NCI-H524 treated with DMSO at 0.1 percent for 48 hours (cell line): Measurements from ENCODE around the gene GTF2F2.

ENCODE experiments used
- DNase-seq: peaks from one replicate; lab custom pipeline; 2025; lab: John Stamatoyannopoulos, UW

Gene GTF2F2

GRCh38 chr13:45122941-45123340 is 2.6 kb downstream of the GTF2F2 start:
- DNase-seq = no peak

GRCh38 chr13:45132369-45133064 is 12.2 kb downstream of the GTF2F2 start:
- no peak for DNase-seq

DNA sequence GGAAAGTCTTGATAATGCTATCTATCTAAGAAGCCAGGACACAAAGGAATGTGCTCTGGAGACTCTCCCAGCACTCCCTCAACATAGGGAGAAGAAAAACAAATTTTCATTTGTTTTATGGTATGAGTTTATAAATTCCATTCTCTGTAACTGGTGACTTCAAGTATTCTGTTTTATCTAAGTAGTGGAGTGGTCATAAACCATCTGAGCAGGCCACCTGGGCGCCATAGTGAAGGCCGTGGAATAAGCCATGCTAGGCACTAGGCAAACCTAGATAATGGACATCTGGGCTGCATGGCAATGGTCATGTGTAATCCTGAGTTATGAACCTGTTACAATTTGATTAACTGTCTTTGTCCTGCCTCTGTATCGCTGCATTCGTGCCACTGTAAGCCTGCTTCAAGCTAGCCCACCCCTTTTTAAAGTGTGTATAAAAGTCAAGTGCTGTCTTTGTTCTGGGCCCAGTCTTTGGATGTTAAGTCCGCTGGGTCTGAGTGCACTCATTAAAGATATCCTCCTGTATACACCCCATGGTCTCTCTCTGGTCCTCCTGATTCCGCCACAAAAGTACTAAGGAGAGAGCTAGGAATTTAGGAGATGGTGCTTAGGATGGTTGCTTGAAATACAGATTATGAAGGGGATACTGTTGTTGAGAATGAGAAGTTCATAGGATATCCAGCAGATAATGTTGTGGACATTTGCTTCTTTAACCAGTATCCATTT is 13.2 kb downstream of the GTF2F2 start:
- no peak for DNase-seq

GRCh38 chr13:45136741-45137504 is 16.6 kb downstream of the GTF2F2 start:
- no peak for DNase-seq

GRCh38 chr13:45137526-45137925 is 17.2 kb downstream of the GTF2F2 start:
- DNase-seq = no peak

DNA sequence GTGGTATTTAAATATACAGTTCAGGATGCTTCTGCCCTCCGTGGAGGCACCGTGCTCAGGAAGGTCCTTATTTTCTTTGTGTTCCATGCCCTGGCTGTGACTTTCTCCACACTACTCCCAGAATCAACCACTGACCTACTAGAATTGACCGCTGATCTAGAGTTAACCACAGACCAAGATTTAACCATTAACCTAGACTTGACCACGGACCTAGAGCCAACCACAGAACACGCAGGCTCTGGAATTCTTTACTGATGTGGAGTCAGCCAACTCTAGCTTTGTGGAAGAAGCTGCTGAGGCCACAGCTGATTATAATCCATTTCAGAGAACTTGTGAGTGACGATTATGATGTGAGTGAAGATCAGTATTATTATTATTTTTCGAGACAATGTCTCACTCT is 18.0 kb downstream of the GTF2F2 start:
- DNase-seq = no peak

GRCh38 chr13:45141369-45141768 is 21.1 kb downstream of the GTF2F2 start:
- DNase-seq = no peak

- no peak for DNase-seq
These were observed 22.4 kb downstream of the GTF2F2 start for GRCh38 chr13:45142440-45143345.

- DNase-seq = no peak
These were observed 23.0 kb downstream of the GTF2F2 start for GRCh38 chr13:45143346-45143751.

DNA sequence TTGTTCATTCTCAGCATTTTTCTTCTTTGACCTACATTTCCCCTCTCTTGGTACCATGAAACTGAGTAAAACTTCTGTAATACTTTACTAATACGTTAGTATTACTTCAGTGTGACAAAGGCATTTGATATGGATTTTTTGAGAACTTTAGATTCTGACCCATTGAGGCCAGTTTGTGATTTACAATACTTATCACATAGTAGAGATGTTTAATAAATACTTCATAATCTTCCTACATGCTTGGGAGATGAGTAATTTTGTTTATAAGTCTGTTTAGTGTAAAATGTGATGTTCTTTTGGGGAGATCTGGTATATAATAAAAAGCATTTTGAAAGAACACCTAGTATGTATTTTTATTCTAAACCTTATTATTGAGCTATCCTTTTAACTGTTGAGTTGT is 29.7 kb downstream of the GTF2F2 start:
- DNase-seq = no peak

DNA sequence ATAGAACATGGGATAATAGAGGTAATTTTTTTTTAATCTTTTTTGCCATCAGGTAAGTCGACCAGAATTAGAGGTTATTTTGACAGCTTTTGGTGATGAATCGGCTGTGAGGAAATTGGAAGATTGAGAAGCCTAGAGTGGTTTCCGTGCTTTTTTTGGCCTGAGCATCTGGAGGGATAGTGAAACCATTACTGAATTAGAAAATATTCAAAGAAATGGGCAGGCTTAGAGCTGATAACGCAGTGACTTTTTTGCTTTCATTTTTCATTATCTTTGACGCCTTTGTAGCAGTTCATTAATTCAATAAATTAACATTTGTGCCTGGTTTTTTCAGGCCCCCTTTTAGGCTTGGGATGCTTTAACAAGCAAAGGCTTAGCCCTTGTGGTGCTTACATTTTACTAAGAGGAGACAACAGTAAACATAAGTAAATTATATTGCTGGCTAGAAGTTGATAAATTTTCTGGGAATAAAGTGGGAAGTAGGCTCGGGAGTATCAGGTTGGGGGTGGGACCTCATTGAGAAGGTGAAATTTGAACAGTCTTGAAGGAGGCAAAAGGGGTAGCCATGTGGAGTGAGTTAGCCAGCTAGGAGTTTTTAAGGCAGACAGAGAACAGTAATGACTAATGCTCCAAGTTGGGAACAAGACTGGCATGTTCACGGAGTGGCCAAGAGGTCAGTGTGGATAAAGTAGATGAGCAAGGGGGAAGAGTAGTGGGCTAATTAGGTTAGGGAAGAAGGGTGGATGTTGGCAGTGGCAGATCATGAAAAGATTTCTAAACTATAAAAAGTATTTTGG is 36.5 kb downstream of the GTF2F2 start:
- no peak for DNase-seq

DNA sequence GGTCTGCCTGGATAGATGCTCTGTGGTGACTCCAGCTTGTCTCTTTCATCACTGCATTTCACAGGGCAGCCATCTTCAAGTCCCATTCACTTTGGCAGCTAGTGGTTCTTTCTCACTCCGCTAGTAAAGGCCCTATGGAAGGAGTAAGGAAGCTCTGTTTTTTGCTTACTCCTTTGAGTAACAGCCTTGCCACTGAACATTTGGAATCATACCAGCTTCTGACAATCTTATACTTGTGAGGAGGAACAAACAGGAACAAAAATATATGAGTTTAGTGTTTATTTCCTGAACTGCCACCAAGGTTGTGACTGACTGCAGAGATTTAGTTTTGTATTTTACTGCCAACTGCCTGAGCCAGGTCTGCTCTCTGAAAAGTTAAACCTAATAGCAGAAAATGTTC is 41.9 kb downstream of the GTF2F2 start:
- DNase-seq = no peak

DNA sequence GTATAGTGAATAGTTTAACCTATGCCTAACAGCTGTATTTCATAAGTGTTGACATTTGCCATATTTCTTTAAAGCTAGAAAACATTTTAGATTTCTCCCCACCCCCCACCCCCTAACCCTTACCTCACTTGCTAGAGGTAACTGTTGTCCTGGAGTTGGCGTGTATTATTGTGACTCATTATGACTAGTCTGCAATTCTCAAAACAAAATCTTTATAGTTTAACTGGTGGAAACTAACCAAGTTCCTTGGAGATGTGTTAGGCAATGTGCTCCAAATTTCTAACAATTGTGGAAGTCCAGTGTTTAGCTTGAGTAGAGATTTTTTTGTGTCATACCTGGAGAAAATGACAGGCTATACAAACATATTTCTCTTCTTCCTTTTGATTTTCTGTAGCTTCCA is 42.5 kb downstream of the GTF2F2 start:
- no peak for DNase-seq

GRCh38 chr13:45166858-45167257 is 46.5 kb downstream of the GTF2F2 start:
- DNase-seq = no peak

- DNase-seq = no peak
These were observed 47.6 kb downstream of the GTF2F2 start for GRCh38 chr13:45167611-45168554.

GRCh38 chr13:45168555-45168930 is 48.2 kb downstream of the GTF2F2 start:
- no peak for DNase-seq

DNA sequence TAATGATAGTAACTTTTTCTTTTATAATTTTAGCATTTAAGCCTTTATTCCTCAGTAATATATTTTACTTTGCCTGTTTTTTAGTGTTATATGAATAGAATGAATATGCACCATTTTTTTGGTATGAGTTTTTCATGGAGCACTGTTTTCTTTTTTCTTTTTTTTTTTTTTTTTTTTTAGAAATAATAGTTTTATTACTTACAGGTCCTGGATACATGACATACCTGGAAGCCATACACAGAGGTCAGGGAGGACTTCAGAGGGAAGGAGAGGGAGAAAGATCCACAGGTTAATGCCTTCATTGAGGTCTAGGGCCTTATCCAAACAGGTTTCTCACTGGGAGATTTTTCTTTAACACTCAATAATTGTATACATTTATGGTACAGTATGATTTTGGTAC is 54.2 kb downstream of the GTF2F2 start:
- DNase-seq = no peak

GRCh38 chr13:45178349-45179162 is 58.2 kb downstream of the GTF2F2 start:
- no peak for DNase-seq

DNA sequence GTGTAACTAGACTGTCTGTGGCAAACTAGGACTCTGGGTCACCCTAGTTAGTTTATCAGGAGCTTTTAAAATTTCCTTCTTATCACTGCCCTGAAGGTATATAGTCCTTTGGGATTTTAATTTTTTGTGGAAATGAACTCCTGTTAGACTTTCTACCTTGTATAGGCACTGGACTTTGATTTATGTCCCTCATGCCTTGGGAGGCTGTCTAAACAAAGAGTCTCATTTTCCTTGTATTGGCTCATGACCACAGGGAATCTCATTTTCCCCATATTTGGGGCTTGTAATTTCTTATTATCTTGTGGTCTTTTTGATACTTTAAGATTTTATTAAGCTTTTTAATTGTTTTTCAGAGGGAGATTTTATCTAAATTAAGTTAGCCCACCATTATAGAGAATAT is 59.1 kb downstream of the GTF2F2 start:
- no peak for DNase-seq
